Liver (tissue), 2 donors: ENCODE measurements around the gene TLE7.

ENCODE experiments used
- YY1 ChIP-seq: IDR thresholded peaks from 2 replicates; pipeline ENCODE4 v1.6.1; 2016; ENCODE audit warnings: antibody characterized with exemption, mild to moderate bottlenecking
- TF ChIP-seq, protein P1 (sequence below): fragments of 150-350 bp; IDR thresholded peaks from 2 replicates; pipeline ENCODE4 v1.5.1; 2017; ENCODE audit warnings: improper control_type of control experiment, low read depth, low read length; ENCODE audit not compliant: missing input control
- donor health status: healthy.

DNA sequence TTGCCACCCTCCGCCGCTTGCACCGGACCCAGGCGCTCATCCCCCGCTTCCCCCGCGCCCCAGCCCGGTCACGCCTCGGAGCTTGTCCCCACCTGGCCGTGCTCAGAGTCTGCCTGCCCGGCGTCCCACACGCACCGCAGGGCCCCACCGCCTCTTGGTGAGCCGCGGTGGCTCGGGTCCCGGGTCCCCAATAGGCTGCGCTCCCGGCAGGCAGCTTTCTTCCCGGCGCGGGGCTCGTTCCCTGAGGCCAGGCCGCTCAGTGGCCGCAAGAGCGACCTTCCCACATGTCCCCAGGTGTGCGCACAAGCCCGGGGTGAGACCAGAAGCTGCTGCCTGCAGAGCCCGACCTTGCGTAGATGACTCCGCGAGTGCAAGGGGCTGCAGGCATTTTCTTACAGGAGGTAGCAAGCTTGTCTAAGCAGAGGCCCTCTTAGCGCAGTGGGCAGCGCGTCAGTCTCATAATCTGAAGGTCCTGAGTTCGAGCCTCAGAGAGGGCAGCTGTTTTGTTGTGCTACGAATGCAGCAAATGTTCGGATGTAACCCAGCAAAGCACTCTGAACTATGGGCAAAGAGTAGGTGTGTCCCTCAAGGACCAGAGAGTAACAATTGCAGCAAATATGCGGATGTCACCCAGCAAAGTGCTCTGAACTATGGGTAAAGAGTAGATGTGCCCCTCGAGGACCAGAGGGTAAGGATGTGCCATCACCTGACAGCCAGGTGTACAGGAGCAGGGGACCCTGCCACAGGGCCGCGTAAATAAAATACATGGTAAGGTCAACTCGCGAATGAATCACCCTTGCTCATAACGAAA, 15.6 kb downstream of the TLE7 start:
- TF ChIP-seq, protein P1, sequence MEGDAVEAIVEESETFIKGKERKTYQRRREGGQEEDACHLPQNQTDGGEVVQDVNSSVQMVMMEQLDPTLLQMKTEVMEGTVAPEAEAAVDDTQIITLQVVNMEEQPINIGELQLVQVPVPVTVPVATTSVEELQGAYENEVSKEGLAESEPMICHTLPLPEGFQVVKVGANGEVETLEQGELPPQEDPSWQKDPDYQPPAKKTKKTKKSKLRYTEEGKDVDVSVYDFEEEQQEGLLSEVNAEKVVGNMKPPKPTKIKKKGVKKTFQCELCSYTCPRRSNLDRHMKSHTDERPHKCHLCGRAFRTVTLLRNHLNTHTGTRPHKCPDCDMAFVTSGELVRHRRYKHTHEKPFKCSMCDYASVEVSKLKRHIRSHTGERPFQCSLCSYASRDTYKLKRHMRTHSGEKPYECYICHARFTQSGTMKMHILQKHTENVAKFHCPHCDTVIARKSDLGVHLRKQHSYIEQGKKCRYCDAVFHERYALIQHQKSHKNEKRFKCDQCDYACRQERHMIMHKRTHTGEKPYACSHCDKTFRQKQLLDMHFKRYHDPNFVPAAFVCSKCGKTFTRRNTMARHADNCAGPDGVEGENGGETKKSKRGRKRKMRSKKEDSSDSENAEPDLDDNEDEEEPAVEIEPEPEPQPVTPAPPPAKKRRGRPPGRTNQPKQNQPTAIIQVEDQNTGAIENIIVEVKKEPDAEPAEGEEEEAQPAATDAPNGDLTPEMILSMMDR, result no peak
- no peak for TF ChIP-seq YY1
